ENCODE data around the gene EXOC4. TPM values are rescaled to one million over a fixed set of nuclear protein-coding genes. Genes with fewer than 3 reads are reported as not detected.
"Not testable (repeated sequence)": the region's sequence is repeated elsewhere in the genome, so short reads cannot be mapped to it uniquely, and the experiment has no call there.

Gene EXOC4
- total RNA-seq, 4 donors from 2014 or later: 52.4 to 82.2 (median 67.0) TPM

- no peak overlapping the region for H3K4me3 ChIP-seq (ENCODE audit: low read depth, poor library complexity, severe bottlenecking)
- intact Hi-C loops (cut with DNase I; ENCODE audit: low total_unique reads): no loop called here
- TF ChIP-seq POLR2A (IDR thresholded peaks at IDR 0.05): no peak
- no peak for TF ChIP-seq CTCF (IDR thresholded peaks at IDR 0.05)
- no peak for DNase-seq (ENCODE audit: low spot score in 2 of 2)
Measured at GRCh38 chr7:134071355-134072331, 818.8 kb downstream of the EXOC4 start.

- 76 to 85% methylated on average over 6 of the region's 6 CpGs for WGBS, 2 donors
- intact Hi-C loops (cut with DNase I; ENCODE audit: low total_unique reads): no loop called here
- no peak for DNase-seq (ENCODE audit: low spot score in 2 of 2)
Measured at GRCh38 chr7:134073276-134073675, 820.4 kb downstream of the EXOC4 start.

GRCh38 chr7:134075799-134076198 lies 822.9 kb downstream of the EXOC4 start:
- intact Hi-C loops (cut with DNase I; ENCODE audit: low total_unique reads): no loop called here
- 43 to 91% methylated on average over 1 of the region's 1 CpG for whole genome bisulfite sequencing, 2 donors
- H3K4me3 ChIP-seq (ENCODE audit: low read depth, poor library complexity, severe bottlenecking): no peak overlapping the region
- TF ChIP-seq CTCF (IDR thresholded peaks at IDR 0.05) (no peak), POLR2A (IDR thresholded peaks at IDR 0.05) (no peak)
- DNase-seq (ENCODE audit: low spot score in 2 of 2): no peak

More at GRCh38 chr7:134073276-134073675, 820.4 kb downstream of the EXOC4 start:
- H3K4me3 ChIP-seq (ENCODE audit: low read depth, poor library complexity, severe bottlenecking): no peak overlapping the region
- TF ChIP-seq CTCF (IDR thresholded peaks at IDR 0.05) (no peak), POLR2A (IDR thresholded peaks at IDR 0.05) (no peak)

GRCh38 chr7:134077560-134077959 lies 824.7 kb downstream of the EXOC4 start:
- H3K4me3 ChIP-seq (ENCODE audit: low read depth, poor library complexity, severe bottlenecking); intact Hi-C loops (cut with DNase I; ENCODE audit: low total_unique reads); DNase-seq (ENCODE audit: low spot score in 2 of 2): not testable (repeated sequence)
- 92 to 97% methylated on average over 2 of the region's 2 CpGs for WGBS, 2 donors

GRCh38 chr7:134078991-134079390 lies 826.1 kb downstream of the EXOC4 start:
- WGBS, 2 donors: 63 to 75% methylated on average over 2 of the region's 2 CpGs
- no peak for DNase-seq (ENCODE audit: low spot score in 2 of 2)
- no peak overlapping the region for H3K4me3 ChIP-seq (ENCODE audit: low read depth, poor library complexity, severe bottlenecking)
- TF ChIP-seq POLR2A (IDR thresholded peaks at IDR 0.05): no peak
- no peak for TF ChIP-seq CTCF (IDR thresholded peaks at IDR 0.05)
- intact Hi-C loops (cut with DNase I; ENCODE audit: low total_unique reads): no loop called here

GRCh38 chr7:134081695-134082094 lies 828.8 kb downstream of the EXOC4 start:
- H3K4me3 ChIP-seq (ENCODE audit: low read depth, poor library complexity, severe bottlenecking): no peak overlapping the region
- TF ChIP-seq CTCF (IDR thresholded peaks at IDR 0.05) (no peak), POLR2A (IDR thresholded peaks at IDR 0.05) (no peak)
- intact Hi-C loops (cut with DNase I; ENCODE audit: low total_unique reads): no loop called here
- no peak for DNase-seq (ENCODE audit: low spot score in 2 of 2)
- 100% methylated on average over 1 of the region's 1 CpG for WGBS, 2 donors

All from lower leg skin (tissue), 4 donors.